Measurements from ENCODE around the gene XRCC2.

Gene XRCC2

DNA sequence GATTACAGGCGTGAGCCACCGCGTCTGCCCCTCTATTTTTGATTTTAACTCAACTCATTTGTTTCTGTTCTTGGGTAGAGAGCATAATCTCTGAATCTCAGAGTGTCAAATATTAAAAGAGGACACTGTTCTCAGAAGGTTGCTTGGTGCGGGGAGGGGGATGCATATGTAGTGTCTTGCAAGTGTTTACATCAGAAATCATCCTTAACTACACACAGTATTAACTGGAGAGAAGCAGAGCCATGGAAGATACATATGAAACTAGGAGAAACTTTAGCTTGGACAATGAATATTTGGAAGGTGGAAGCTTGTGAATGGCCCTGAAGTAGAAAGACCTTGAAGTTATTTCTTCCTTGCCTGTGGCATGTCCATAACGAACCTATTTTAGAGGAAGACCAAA, 57.5 kb downstream of the XRCC2 start:
- TF ChIP-seq, protein P1, sequence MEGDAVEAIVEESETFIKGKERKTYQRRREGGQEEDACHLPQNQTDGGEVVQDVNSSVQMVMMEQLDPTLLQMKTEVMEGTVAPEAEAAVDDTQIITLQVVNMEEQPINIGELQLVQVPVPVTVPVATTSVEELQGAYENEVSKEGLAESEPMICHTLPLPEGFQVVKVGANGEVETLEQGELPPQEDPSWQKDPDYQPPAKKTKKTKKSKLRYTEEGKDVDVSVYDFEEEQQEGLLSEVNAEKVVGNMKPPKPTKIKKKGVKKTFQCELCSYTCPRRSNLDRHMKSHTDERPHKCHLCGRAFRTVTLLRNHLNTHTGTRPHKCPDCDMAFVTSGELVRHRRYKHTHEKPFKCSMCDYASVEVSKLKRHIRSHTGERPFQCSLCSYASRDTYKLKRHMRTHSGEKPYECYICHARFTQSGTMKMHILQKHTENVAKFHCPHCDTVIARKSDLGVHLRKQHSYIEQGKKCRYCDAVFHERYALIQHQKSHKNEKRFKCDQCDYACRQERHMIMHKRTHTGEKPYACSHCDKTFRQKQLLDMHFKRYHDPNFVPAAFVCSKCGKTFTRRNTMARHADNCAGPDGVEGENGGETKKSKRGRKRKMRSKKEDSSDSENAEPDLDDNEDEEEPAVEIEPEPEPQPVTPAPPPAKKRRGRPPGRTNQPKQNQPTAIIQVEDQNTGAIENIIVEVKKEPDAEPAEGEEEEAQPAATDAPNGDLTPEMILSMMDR (IDR thresholded peaks at IDR 0.05; ENCODE audit: low read depth, low read length, missing control alignments) = no peak
- in situ Hi-C loops (cut with HindIII; ENCODE audit: low sequenced_read_pairs) = no loop called here
- DNase-seq (ENCODE audit: low read depth) = no peak
- no peak overlapping the region for H3K4me3 ChIP-seq (ENCODE audit: low read depth, low read length)

DNA sequence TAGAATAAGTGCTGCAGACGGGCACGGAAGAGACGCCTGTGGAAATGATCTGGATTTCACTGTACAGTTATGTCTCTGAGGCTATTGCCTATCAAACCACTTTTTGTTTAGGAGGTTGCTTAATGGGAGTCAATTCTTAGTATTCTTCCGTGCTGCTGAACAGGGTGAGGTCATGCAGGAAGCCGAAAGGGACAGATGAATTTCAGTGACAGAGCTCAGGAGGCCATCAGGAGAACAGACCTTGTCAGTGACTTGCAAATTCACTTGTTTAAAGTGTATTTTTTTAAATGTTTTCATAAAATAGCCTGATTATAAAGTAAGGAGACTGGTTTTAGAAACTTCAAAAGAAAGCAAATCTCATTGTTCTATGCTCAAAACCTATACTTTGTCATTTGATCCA, 58.9 kb downstream of the XRCC2 start:
- in situ Hi-C loops (cut with HindIII; ENCODE audit: low sequenced_read_pairs) = no loop called here
- no peak for DNase-seq (ENCODE audit: low read depth)
- no peak overlapping the region for H3K4me3 ChIP-seq (ENCODE audit: low read depth, low read length)
- TF ChIP-seq, protein P1 (IDR thresholded peaks at IDR 0.05; ENCODE audit: low read depth, low read length, missing control alignments) = no peak

DNA sequence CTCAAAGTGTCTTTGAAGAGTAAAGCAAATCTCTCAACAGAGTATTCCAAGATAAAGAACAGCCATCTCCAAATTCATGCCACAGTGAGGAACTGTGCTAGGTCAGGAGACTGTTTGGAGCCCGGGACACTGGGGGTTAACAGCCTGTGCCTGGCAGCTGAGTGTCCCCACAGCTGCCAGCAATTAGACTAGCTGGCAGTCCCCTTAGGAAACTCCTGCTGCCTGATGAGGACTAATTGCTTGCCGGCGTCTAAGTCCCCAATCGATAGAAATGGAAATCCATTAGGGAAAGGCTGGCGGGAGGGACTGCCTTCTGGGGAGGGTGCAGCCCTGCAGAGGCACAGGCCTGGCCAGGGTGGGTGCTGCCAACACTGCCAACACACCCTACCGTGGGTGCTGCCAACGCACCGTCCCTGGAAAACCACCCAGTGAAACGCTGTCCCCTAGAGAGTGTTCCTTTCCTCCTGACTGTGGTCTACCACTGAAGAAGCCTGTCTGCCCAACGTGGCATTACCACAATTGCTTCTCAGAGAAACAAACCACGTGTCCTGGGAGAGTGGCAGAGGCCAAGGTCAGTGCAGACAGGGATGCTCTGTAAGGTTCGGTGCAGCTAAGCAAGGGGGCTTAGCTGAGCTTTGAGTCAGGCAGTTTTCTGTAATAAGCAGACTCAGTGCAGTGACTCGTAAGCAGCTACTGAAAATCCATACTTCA, 60.8 kb downstream of the XRCC2 start:
- DNase-seq (ENCODE audit: low read depth) = no peak
- TF ChIP-seq, protein P1 (IDR thresholded peaks at IDR 0.05; ENCODE audit: low read depth, low read length, missing control alignments) = no peak

DNA sequence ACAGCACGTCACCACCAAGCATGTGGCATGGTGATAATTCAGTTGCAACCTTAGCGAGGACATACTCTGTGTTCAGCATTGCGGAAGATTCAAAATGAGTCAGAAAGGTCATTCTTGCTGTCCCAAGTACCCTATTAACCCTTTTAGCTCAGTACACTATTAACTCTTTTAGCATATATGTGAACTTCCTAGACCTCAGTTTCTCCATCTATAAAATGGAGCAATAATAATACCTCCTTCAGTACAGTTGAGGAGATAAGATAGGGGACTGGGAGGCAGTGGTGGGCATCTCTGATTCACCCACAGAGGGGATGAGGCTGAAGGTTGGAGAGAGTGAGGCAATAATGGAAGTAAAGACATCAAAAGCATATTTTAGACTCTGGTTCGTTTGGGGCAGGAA, 67.3 kb downstream of the XRCC2 start:
- in situ Hi-C loops (cut with HindIII; ENCODE audit: low sequenced_read_pairs) = no loop called here
- TF ChIP-seq, protein P1 (IDR thresholded peaks at IDR 0.05; ENCODE audit: low read depth, low read length, missing control alignments) = no peak
- DNase-seq (ENCODE audit: low read depth) = no peak
- no peak overlapping the region for H3K4me3 ChIP-seq (ENCODE audit: low read depth, low read length)

More for the DNA sequence above, 60.8 kb downstream of the XRCC2 start:
- in situ Hi-C loops (cut with HindIII; ENCODE audit: low sequenced_read_pairs) = no loop called here
- no peak overlapping the region for H3K4me3 ChIP-seq (ENCODE audit: low read depth, low read length)

DNA sequence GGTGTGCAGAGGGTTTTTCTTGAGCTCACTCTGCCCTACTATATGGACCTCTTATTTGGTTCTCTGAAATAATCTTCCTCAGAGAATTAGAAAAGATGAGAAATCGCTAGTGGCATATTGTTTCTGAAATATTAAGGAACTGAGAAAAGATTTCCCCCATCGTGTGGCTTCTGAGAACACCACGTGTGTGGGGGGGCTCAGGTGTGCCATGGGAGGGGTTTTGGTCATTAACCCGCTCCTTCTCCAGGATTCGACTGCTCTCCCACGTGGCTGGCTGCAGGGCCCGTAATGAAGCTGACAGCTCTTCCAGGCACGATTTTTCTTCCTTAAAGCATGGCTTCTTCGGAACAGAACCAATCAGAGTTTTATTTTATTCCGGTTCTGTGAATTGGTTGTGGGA, 67.7 kb downstream of the XRCC2 start:
- no peak overlapping the region for H3K4me3 ChIP-seq (ENCODE audit: low read depth, low read length)
- in situ Hi-C loops (cut with HindIII; ENCODE audit: low sequenced_read_pairs) = no loop called here
- DNase-seq (ENCODE audit: low read depth) = no peak
- TF ChIP-seq, protein P1 (IDR thresholded peaks at IDR 0.05; ENCODE audit: low read depth, low read length, missing control alignments) = no peak

DNA sequence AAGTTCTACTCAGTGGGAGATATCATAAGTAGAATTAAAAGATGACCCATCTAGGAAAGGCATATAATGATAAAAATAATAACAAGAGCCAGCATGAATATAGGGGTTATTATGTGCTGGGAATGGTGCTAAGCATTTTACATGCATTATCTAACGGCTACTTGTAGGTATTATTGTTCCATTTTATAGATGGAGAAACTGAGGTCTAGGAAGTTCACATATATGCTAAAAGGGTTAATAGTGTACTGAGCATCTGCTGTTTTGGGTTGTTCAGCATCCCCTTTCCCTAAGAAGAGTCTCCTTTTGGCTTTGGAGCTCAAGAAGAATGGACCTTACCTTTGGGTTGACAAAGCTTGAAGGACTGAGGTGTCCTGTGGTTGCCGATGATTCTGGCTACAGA, 68.9 kb downstream of the XRCC2 start:
- no peak for DNase-seq (ENCODE audit: low read depth)
- TF ChIP-seq, protein P1 (IDR thresholded peaks at IDR 0.05; ENCODE audit: low read depth, low read length, missing control alignments) = no peak
- in situ Hi-C loops (cut with HindIII; ENCODE audit: low sequenced_read_pairs) = no loop called here
- H3K4me3 ChIP-seq (ENCODE audit: low read depth, low read length) = no peak overlapping the region

All from astrocyte of the cerebellum (primary cell).